ENCODE results near the gene PTPRS.

DNA sequence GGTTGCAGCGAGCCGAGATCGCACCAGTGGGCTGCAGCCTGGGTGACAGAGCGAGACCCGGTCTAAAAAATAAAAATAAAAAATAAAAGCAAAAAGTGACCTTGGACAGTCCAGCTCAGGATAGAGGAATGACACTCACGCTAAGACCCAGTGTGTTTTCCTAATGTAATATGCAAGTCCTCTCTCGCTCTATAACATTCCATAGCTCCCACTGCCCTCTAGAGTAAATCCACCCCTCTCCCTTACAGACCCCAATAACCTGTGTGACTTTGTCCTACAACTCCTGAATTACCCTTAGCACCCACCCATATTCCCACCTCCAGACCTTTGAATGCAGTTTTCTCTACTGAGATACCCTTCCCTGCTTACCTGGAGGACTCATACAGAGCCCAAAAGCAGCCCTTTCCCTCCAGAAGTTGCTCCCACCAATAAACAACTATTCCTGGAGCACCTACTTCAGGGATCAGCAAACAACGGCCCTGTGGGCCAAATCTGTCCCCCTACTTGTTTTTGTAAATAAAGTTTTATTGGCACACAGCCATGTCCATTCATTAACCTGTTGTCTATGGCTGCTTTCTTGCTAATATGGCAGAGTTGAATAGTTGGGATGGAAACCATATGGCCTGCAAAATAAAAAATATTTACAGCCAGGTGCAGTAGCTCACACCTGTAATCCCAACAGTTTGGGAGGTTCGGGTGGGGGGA, 39.8 kb upstream of the PTPRS start:
- TF ChIP-seq, protein P1, sequence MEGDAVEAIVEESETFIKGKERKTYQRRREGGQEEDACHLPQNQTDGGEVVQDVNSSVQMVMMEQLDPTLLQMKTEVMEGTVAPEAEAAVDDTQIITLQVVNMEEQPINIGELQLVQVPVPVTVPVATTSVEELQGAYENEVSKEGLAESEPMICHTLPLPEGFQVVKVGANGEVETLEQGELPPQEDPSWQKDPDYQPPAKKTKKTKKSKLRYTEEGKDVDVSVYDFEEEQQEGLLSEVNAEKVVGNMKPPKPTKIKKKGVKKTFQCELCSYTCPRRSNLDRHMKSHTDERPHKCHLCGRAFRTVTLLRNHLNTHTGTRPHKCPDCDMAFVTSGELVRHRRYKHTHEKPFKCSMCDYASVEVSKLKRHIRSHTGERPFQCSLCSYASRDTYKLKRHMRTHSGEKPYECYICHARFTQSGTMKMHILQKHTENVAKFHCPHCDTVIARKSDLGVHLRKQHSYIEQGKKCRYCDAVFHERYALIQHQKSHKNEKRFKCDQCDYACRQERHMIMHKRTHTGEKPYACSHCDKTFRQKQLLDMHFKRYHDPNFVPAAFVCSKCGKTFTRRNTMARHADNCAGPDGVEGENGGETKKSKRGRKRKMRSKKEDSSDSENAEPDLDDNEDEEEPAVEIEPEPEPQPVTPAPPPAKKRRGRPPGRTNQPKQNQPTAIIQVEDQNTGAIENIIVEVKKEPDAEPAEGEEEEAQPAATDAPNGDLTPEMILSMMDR (IDR thresholded peaks at IDR 0.05; ENCODE audit: insufficient read depth, low read depth, low read length): no peak
- TF ChIP-seq EZH2 (IDR thresholded peaks at IDR 0.05; ENCODE audit: insufficient read depth, low read length): no peak
